Esophagus squamous epithelium (tissue), 4 donors: ENCODE data around the gene FAM124A.

Source experiments
- CTCF ChIP-seq, 6 experiments: fragments of 450-650 bp in 4 of 6; fragments of 200-600 bp in 2 of 6; sonication (generic) in 2 of 6; IDR thresholded peaks; one replicate each; pipeline ENCODE4 v1.5.1; 2016 to 2019; ENCODE audit warnings: antibody characterized with exemption in 6 of 6, mild to moderate bottlenecking in 4 of 6, moderate library complexity in 4 of 6
- POLR2A ChIP-seq, 4 donors: fragments of 450-650 bp; IDR thresholded peaks; one replicate each; pipeline ENCODE4 v1.6.1; 2017; ENCODE audit warnings: antibody characterized with exemption in 4 of 4, mild to moderate bottlenecking in 4 of 4, moderate library complexity in 3 of 4

- TF ChIP-seq POLR2A (IDR thresholded peaks at IDR 0.05) (no peak), CTCF (IDR thresholded peaks at IDR 0.05) (no peak)
These were observed 15.7 kb downstream of the FAM124A start for GRCh38 chr13:51237887-51238286.
